Small intestine (tissue), 7 donors: ENCODE measurements around the gene B9D1. TPM values are rescaled to one million over a fixed set of nuclear protein-coding genes. Genes with fewer than 3 reads are reported as not detected.

Experiments used
- DNase-seq, 2 donors: peaks; one replicate each; pipeline versions ENCODE4 v3.0.0 to v3.0.0-alpha.2; 2013
- FAIRE-seq: peaks from 2 replicates; lab custom pipeline; 2012; peaks lifted over from hg19 to GRCh38; lab: Jason Lieb, UNC
- H3K27ac ChIP-seq, 3 donors: one replicate each; pipeline ENCODE4 v1.5.1; 2013; ENCODE audit warnings: low read length in 2 of 3, mild to moderate bottlenecking in 2 of 3, control low read depth in 1 of 3, inconsistent platforms in 1 of 3, low read depth in 1 of 3, moderate library complexity in 1 of 3
- H3K27me3 ChIP-seq, 3 donors: one replicate each; pipeline ENCODE4 v1.6.1; 2013; ENCODE audit warnings: low read length in 3 of 3, inconsistent platforms in 1 of 3; ENCODE audit not compliant: control insufficient read depth in 3 of 3, insufficient read depth in 3 of 3
- H3K36me3 ChIP-seq, 3 donors: one replicate each; pipeline ENCODE4 v1.6.1; 2013; ENCODE audit warnings: low read length in 3 of 3, inconsistent platforms in 1 of 3, low read depth in 1 of 3, mild to moderate bottlenecking in 1 of 3, moderate library complexity in 1 of 3; ENCODE audit not compliant: control insufficient read depth in 3 of 3, insufficient read depth in 2 of 3
- H3K4me1 ChIP-seq, 3 donors: one replicate each; pipeline ENCODE4 v1.6.1; 2013; ENCODE audit warnings: low read length in 2 of 3, inconsistent platforms in 1 of 3, low read depth in 1 of 3, mild to moderate bottlenecking in 1 of 3, moderate library complexity in 1 of 3; ENCODE audit not compliant: control insufficient read depth in 3 of 3, insufficient read depth in 2 of 3
- H3K4me3 ChIP-seq, 3 donors: one replicate each; pipeline ENCODE4 v1.5.1; 2013; ENCODE audit warnings: low read length in 3 of 3, control low read depth in 1 of 3, inconsistent platforms in 1 of 3, low read depth in 1 of 3, mild to moderate bottlenecking in 1 of 3, moderate library complexity in 1 of 3
- H3K9me3 ChIP-seq, 2 donors: one replicate each; pipeline ENCODE4 v1.6.1; 2013; ENCODE audit warnings: low read depth in 1 of 2, low read length in 1 of 2; ENCODE audit not compliant: control insufficient read depth in 2 of 2, insufficient read depth in 1 of 2
- WGBS, 3 donors: extraction: QIAGEN DNeasy Blood & Tissue Kit; methylation state at CpG; one replicate each; pipeline ENCODE4 v1.1.7; 2013; 5-methylcytosine and 5-hydroxymethylcytosine counted together
- polyA plus RNA-seq, 4 donors: library from polyadenylated mRNA; stranded (reverse) in 3 of 4; unstranded in 1 of 4; fragments of 200-250 nt in 3 of 4; fragments of 120-200 nt in 1 of 4; gene quantifications; one replicate each; pipeline versions ENCODE4 v1.2.1 to v1.2.3, GENCODE V29; 2013
- donor health status: healthy with polysubstance abuse.
- donor health status: control.
- donor health status: control.
- donor health status: Bipolar disorder and iron deficiency.
- donor health status: healthy.

The B9D1 gene
- polyA plus RNA-seq, 4 donors: 2.2 to 18.1 (median 12.9) TPM

- 94 to 97% (median 94%) methylated on average over 10 of the region's 10 CpGs for WGBS, 3 donors
- FAIRE-seq (no peak), DNase-seq (no peak)
- Histone ChIP-seq H3K4me3 (no peak overlapping the region), H3K27ac (no peak overlapping the region), H3K4me1 (no peaks in the 10 kb centered on the region), H3K9me3 (no peaks in the 10 kb centered on the region), H3K36me3 (no peaks in the 10 kb centered on the region), H3K27me3 (peaks cover 0 to 13% (median 0%) of the 10 kb centered on the region in 3 donors)
Measured at GRCh38 chr17:19407601-19408345, 45.2 kb upstream of the B9D1 start.

- no peak overlapping the region for H3K4me3 ChIP-seq
- no peaks in the 10 kb centered on the region for H3K9me3 ChIP-seq
- 82 to 92% (median 86%) methylated on average over 5 of the region's 5 CpGs for WGBS, 3 donors
- FAIRE-seq (no peak), DNase-seq (no peak)
- H3K27me3 ChIP-seq: peaks cover 0 to 3% (median 0%) of the 10 kb centered on the region in 3 donors
- peaks cover 0 to 2% (median 0%) of the 10 kb centered on the region in 3 donors for H3K4me1 ChIP-seq
- no peaks in the 10 kb centered on the region for H3K36me3 ChIP-seq
- no peak overlapping the region for H3K27ac ChIP-seq
Measured at GRCh38 chr17:19405114-19405513, 42.6 kb upstream of the B9D1 start.

GRCh38 chr17:19404264-19404663 is 41.7 kb upstream of the B9D1 start:
- FAIRE-seq: no peak

GRCh38 chr17:19403021-19403420 is 40.5 kb upstream of the B9D1 start:
- no peak overlapping the region for H3K4me3 ChIP-seq
- no peaks in the 10 kb centered on the region for H3K9me3 ChIP-seq
- H3K4me1 ChIP-seq: peaks cover under 1 to 10% (median 9%) of the 10 kb centered on the region in 3 donors
- H3K36me3 ChIP-seq: no peaks in the 10 kb centered on the region
- H3K27ac ChIP-seq: no peak overlapping the region
- FAIRE-seq: no peak
- no peaks in the 10 kb centered on the region for H3K27me3 ChIP-seq
- no peak for DNase-seq
- 90 to 92% (median 91%) methylated on average over 4 of the region's 4 CpGs for WGBS, 3 donors

More at GRCh38 chr17:19404264-19404663, 41.7 kb upstream of the B9D1 start:
- H3K27me3 ChIP-seq: peaks cover 0 to under 1% (median 0%) of the 10 kb centered on the region in 3 donors
- no peak for DNase-seq
- H3K27ac ChIP-seq: no peak overlapping the region
- no peaks in the 10 kb centered on the region for H3K36me3 ChIP-seq
- no peak overlapping the region for H3K4me3 ChIP-seq
- H3K4me1 ChIP-seq: peaks cover 0 to 2% (median 0%) of the 10 kb centered on the region in 3 donors
- 50 to 70% (median 52%) methylated on average over 1 of the region's 1 CpG for WGBS, 3 donors
- H3K9me3 ChIP-seq: no peaks in the 10 kb centered on the region

GRCh38 chr17:19402171-19402570 is 39.6 kb upstream of the B9D1 start:
- H3K4me3 ChIP-seq: no peak overlapping the region
- H3K27me3 ChIP-seq: no peaks in the 10 kb centered on the region
- no peaks in the 10 kb centered on the region for H3K9me3 ChIP-seq
- no peak overlapping the region for H3K27ac ChIP-seq
- 78 to 100% (median 88%) methylated on average over 1 of the region's 1 CpG for WGBS, 3 donors
- peaks cover 6 to 15% (median 12%) of the 10 kb centered on the region in 3 donors for H3K4me1 ChIP-seq
- no peaks in the 10 kb centered on the region for H3K36me3 ChIP-seq
- FAIRE-seq (no peak), DNase-seq (no peak)

- Histone ChIP-seq H3K4me1 (peaks cover 6 to 15% (median 12%) of the 10 kb centered on the region in 3 donors), H3K9me3 (no peaks in the 10 kb centered on the region), H3K27me3 (no peaks in the 10 kb centered on the region), H3K27ac (no peak overlapping the region), H3K4me3 (no peak overlapping the region), H3K36me3 (no peaks in the 10 kb centered on the region)
- DNase-seq: peak in 1 of 2 donors; percentile 55
- FAIRE-seq: no peak
- 60 to 74% (median 67%) methylated on average over 8 of the region's 8 CpGs for WGBS, 3 donors
Measured at GRCh38 chr17:19401321-19402010, 38.9 kb upstream of the B9D1 start.

- WGBS, 3 donors: 78 to 89% (median 80%) methylated on average over 3 of the region's 3 CpGs
- no peak overlapping the region for H3K4me3 ChIP-seq
- no peaks in the 10 kb centered on the region for H3K36me3 ChIP-seq
- H3K9me3 ChIP-seq: no peaks in the 10 kb centered on the region
- DNase-seq: no peak
- H3K4me1 ChIP-seq: peaks cover 6 to 15% (median 12%) of the 10 kb centered on the region in 3 donors
- FAIRE-seq: no peak
- H3K27ac ChIP-seq: no peak overlapping the region
- H3K27me3 ChIP-seq: no peaks in the 10 kb centered on the region
Measured at GRCh38 chr17:19399750-19400450, 37.4 kb upstream of the B9D1 start.
